HG02885 (cell line): ENCODE results near the gene GPRIN2.
"Not testable (repeated sequence)": the region's sequence is repeated elsewhere in the genome, so short reads cannot be mapped to it uniquely, and the experiment has no call there.

Experiments
- ATAC-seq: cut with Tn5 transposase; IDR thresholded peaks from one replicate; pipeline ENCODE4 v1.9.1; 2021; ENCODE audit warnings: mild to moderate bottlenecking; ENCODE audit not compliant: unreplicated experiment, poor library complexity

Gene GPRIN2

GRCh38 chr10:46556515-46557318 lies at the start of gene GPRIN2:
Gene GPRIN2, minus strand, starts transcription at chr10:46556658. Its CDS starts 5,922 bp downstream, at chr10:46550736.
- no peak for ATAC-seq

- ATAC-seq, result peak; percentile 62
Observed at GRCh38 chr10:46600516-46600915, 44.1 kb upstream of the GPRIN2 start.

GRCh38 chr10:46597616-46598246 lies 41.3 kb upstream of the GPRIN2 start:
- peak; percentile 91 for ATAC-seq

- not testable (repeated sequence) for ATAC-seq
Observed at GRCh38 chr10:46596570-46596969, 40.1 kb upstream of the GPRIN2 start.

GRCh38 chr10:46594453-46595063 lies 38.1 kb upstream of the GPRIN2 start:
- ATAC-seq, result not testable (repeated sequence)

- ATAC-seq, result not testable (repeated sequence)
Observed at GRCh38 chr10:46593307-46593706, 36.8 kb upstream of the GPRIN2 start.

- ATAC-seq, result not testable (repeated sequence)
Observed at GRCh38 chr10:46591053-46591452, 34.6 kb upstream of the GPRIN2 start.

- not testable (repeated sequence) for ATAC-seq
Observed at GRCh38 chr10:46589589-46589988, 33.1 kb upstream of the GPRIN2 start.

- not testable (repeated sequence) for ATAC-seq
Observed at GRCh38 chr10:46588221-46588620, 31.8 kb upstream of the GPRIN2 start.

GRCh38 chr10:46587546-46587945 lies 31.1 kb upstream of the GPRIN2 start:
- not testable (repeated sequence) for ATAC-seq

- not testable (repeated sequence) for ATAC-seq
Observed at GRCh38 chr10:46585246-46585645, 28.8 kb upstream of the GPRIN2 start.

GRCh38 chr10:46584196-46584595 lies 27.7 kb upstream of the GPRIN2 start:
- not testable (repeated sequence) for ATAC-seq

- not testable (repeated sequence) for ATAC-seq
Observed at GRCh38 chr10:46582568-46582967, 26.1 kb upstream of the GPRIN2 start.

- not testable (repeated sequence) for ATAC-seq
Observed at GRCh38 chr10:46581997-46582396, 25.5 kb upstream of the GPRIN2 start.

GRCh38 chr10:46579378-46579777 lies 22.9 kb upstream of the GPRIN2 start:
- ATAC-seq, result not testable (repeated sequence)

GRCh38 chr10:46578474-46579178 lies 22.2 kb upstream of the GPRIN2 start, which contains the start of gene SYT15:
Gene SYT15, plus strand, starts transcription at chr10:46579128. Its CDS starts 41 bp downstream, at chr10:46579169.
- not testable (repeated sequence) for ATAC-seq

GRCh38 chr10:46577624-46578473 lies 21.4 kb upstream of the GPRIN2 start:
- ATAC-seq, result not testable (repeated sequence)

- ATAC-seq, result not testable (repeated sequence)
Observed at GRCh38 chr10:46573884-46574283, 17.4 kb upstream of the GPRIN2 start.

GRCh38 chr10:46573314-46573713 lies 16.9 kb upstream of the GPRIN2 start:
- ATAC-seq, result not testable (repeated sequence)
